ENCODE measurements around the gene HRCT1. TPM values are rescaled to one million over a fixed set of nuclear protein-coding genes. Genes with fewer than 3 reads are reported as not detected.
A peak's percentile ranks its signal among the peaks of the same experiment; 100 is the strongest.

Gene HRCT1
- polyA plus RNA-seq, 4 donors, result 0.19 to 0.61 (median 0.28) TPM; not detected in 1

GRCh38 chr9:35939679-35940250 lies 33.8 kb downstream of the HRCT1 start:
- no peak for DNase-seq (ENCODE audit: low read depth in 4 of 4, low spot score in 2 of 4)

- no peak for DNase-seq (ENCODE audit: low read depth in 4 of 4, low spot score in 2 of 4)
Observed at GRCh38 chr9:35940458-35941407, 34.7 kb downstream of the HRCT1 start.

GRCh38 chr9:35942286-35942685 lies 36.3 kb downstream of the HRCT1 start:
- no peak for DNase-seq (ENCODE audit: low read depth in 4 of 4, low spot score in 2 of 4)

- DNase-seq (ENCODE audit: low read depth in 4 of 4, low spot score in 2 of 4), result no peak
Observed at GRCh38 chr9:35944173-35944572, 38.2 kb downstream of the HRCT1 start.

GRCh38 chr9:35944841-35945240 lies 38.8 kb downstream of the HRCT1 start:
- no peak for DNase-seq (ENCODE audit: low read depth in 4 of 4, low spot score in 2 of 4)

- peak in 1 of 4 donors; percentile 68 for DNase-seq (ENCODE audit: low read depth in 4 of 4, low spot score in 2 of 4)
Observed at GRCh38 chr9:35945341-35946018, 39.5 kb downstream of the HRCT1 start.

GRCh38 chr9:35948451-35948850 lies 42.4 kb downstream of the HRCT1 start:
- DNase-seq (ENCODE audit: low read depth in 4 of 4, low spot score in 2 of 4), result no peak

GRCh38 chr9:35948901-35949318 lies 42.9 kb downstream of the HRCT1 start:
- no peak for DNase-seq (ENCODE audit: low read depth in 4 of 4, low spot score in 2 of 4)

- DNase-seq (ENCODE audit: low read depth in 4 of 4, low spot score in 2 of 4), result no peak
Observed at GRCh38 chr9:35951736-35952135, 45.7 kb downstream of the HRCT1 start.

- no peak for DNase-seq (ENCODE audit: low read depth in 4 of 4, low spot score in 2 of 4)
Observed at GRCh38 chr9:35952526-35953191, 46.7 kb downstream of the HRCT1 start.

GRCh38 chr9:35954942-35955546 lies 49.0 kb downstream of the HRCT1 start:
- DNase-seq (ENCODE audit: low read depth in 4 of 4, low spot score in 2 of 4), result peak in 3 of 4 donors; percentile 53 to 67 (median 62)

- no peak for DNase-seq (ENCODE audit: low read depth in 4 of 4, low spot score in 2 of 4)
Observed at GRCh38 chr9:35956651-35957050, 50.6 kb downstream of the HRCT1 start.

Other genes starting within 250 kb of the HRCT1 start
- not detected for gene RMRP, start 248.2 kb upstream of the HRCT1 start, polyA plus RNA-seq (ENCODE audit: insufficient read length in 4 of 4)
- 10 to 100 TPM; 16.3 to 25.8 (median 19.7) TPM for gene CCDC107, start 247.9 kb upstream of the HRCT1 start, polyA plus RNA-seq (ENCODE audit: insufficient read length in 4 of 4)
- 10 to 100 TPM in 2 of 4 donors, 1 to 10 TPM in 2; 6.1 to 11.0 (median 9.9) TPM for gene ARHGEF39, start 241.0 kb upstream of the HRCT1 start, polyA plus RNA-seq (ENCODE audit: insufficient read length in 4 of 4)
- gene CA9, start 232.3 kb upstream of the HRCT1 start, polyA plus RNA-seq (ENCODE audit: insufficient read length in 4 of 4), result 1 to 10 TPM in 1 of 4 donors, under 1 TPM in 3; 0.61 to 1.2 (median 0.89) TPM
- 100 to 1,000 TPM; 127 to 206 (median 194) TPM for gene TPM2, start 216.3 kb upstream of the HRCT1 start, polyA plus RNA-seq (ENCODE audit: insufficient read length in 4 of 4)
- 100 to 1,000 TPM; 144 to 186 (median 174) TPM for gene TLN1, start 174.0 kb upstream of the HRCT1 start, polyA plus RNA-seq (ENCODE audit: insufficient read length in 4 of 4)
- gene CREB3, start 173.5 kb upstream of the HRCT1 start, polyA plus RNA-seq (ENCODE audit: insufficient read length in 4 of 4), result 10 to 100 TPM; 38.0 to 44.0 (median 39.0) TPM
- 100 to 1,000 TPM in 2 of 4 donors, 10 to 100 TPM in 2; 91.6 to 145 (median 116) TPM for gene GBA2, start 157.0 kb upstream of the HRCT1 start, polyA plus RNA-seq (ENCODE audit: insufficient read length in 4 of 4)
- 10 to 100 TPM; 26.0 to 31.0 (median 27.8) TPM for gene RGP1, start 156.9 kb upstream of the HRCT1 start, polyA plus RNA-seq (ENCODE audit: insufficient read length in 4 of 4)
- not detected for gene MSMP, start 151.9 kb upstream of the HRCT1 start, polyA plus RNA-seq (ENCODE audit: insufficient read length in 4 of 4)
- 10 to 100 TPM; 20.5 to 30.8 (median 27.7) TPM for gene NPR2, start 114.6 kb upstream of the HRCT1 start, polyA plus RNA-seq (ENCODE audit: insufficient read length in 4 of 4)
- gene SPAG8, start 93.9 kb upstream of the HRCT1 start, polyA plus RNA-seq (ENCODE audit: insufficient read length in 4 of 4), result 1 to 10 TPM; 5.2 to 9.5 (median 6.0) TPM
- gene HINT2, start 91.2 kb upstream of the HRCT1 start, polyA plus RNA-seq (ENCODE audit: insufficient read length in 4 of 4), result 10 to 100 TPM; 47.6 to 70.1 (median 52.5) TPM
- under 1 TPM in 3 of 4 donors, not detected in 1; 0.08 to 0.60 (median 0.22) TPM for gene FAM221B, start 77.5 kb upstream of the HRCT1 start, polyA plus RNA-seq (ENCODE audit: insufficient read length in 4 of 4)
- gene TMEM8B, start 77.0 kb upstream of the HRCT1 start, polyA plus RNA-seq (ENCODE audit: insufficient read length in 4 of 4), result 10 to 100 TPM; 25.6 to 39.5 (median 29.2) TPM
- gene OR13J1, start 35.8 kb upstream of the HRCT1 start, polyA plus RNA-seq (ENCODE audit: insufficient read length in 4 of 4), result not detected
- gene SPAAR, start 3.3 kb downstream of the HRCT1 start, polyA plus RNA-seq (ENCODE audit: insufficient read length in 4 of 4), result 1 to 10 TPM; 1.3 to 2.2 (median 2.1) TPM
- gene OR2S2, start 52.0 kb downstream of the HRCT1 start, polyA plus RNA-seq (ENCODE audit: insufficient read length in 4 of 4), result not detected
- gene RECK, start 130.7 kb downstream of the HRCT1 start, polyA plus RNA-seq (ENCODE audit: insufficient read length in 4 of 4), result 10 to 100 TPM; 27.5 to 30.9 (median 29.2) TPM
- 10 to 100 TPM; 37.7 to 44.7 (median 38.9) TPM for gene GLIPR2, start 230.5 kb downstream of the HRCT1 start, polyA plus RNA-seq (ENCODE audit: insufficient read length in 4 of 4)